ENCODE data around the gene PRKCE. TPM values are rescaled to one million over a fixed set of nuclear protein-coding genes. Genes with fewer than 3 reads are reported as not detected.

Gene PRKCE
- total RNA-seq, 1 donor: 12.5 TPM

DNA sequence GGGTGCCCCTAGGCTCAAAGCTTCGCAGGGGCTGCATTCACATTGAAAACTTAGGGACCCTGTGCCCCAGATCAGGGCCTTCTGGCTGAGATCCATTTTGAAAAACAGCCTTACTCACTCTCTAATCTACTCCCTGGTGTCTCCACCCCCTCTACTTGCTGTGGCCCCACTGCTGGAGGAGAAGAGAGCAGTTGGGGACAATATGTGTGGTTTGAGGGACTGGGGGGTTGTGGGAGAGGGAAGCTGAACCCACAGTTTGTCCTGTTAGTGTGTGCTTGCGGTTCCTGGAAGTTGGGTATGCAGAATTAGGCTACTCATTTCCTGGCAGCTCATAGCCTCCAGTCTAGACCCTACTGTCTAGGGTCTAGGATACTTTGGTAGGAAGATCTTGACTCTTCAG is 211.4 kb downstream of the PRKCE start:
- DNase-seq (ENCODE audit: low read depth): no peak
- TF ChIP-seq, protein P1, sequence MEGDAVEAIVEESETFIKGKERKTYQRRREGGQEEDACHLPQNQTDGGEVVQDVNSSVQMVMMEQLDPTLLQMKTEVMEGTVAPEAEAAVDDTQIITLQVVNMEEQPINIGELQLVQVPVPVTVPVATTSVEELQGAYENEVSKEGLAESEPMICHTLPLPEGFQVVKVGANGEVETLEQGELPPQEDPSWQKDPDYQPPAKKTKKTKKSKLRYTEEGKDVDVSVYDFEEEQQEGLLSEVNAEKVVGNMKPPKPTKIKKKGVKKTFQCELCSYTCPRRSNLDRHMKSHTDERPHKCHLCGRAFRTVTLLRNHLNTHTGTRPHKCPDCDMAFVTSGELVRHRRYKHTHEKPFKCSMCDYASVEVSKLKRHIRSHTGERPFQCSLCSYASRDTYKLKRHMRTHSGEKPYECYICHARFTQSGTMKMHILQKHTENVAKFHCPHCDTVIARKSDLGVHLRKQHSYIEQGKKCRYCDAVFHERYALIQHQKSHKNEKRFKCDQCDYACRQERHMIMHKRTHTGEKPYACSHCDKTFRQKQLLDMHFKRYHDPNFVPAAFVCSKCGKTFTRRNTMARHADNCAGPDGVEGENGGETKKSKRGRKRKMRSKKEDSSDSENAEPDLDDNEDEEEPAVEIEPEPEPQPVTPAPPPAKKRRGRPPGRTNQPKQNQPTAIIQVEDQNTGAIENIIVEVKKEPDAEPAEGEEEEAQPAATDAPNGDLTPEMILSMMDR (IDR thresholded peaks at IDR 0.05; ENCODE audit: insufficient read depth, low read length): no peak
- H3K4me3 ChIP-seq (ENCODE audit: low read depth, low read length): no peak overlapping the region

DNA sequence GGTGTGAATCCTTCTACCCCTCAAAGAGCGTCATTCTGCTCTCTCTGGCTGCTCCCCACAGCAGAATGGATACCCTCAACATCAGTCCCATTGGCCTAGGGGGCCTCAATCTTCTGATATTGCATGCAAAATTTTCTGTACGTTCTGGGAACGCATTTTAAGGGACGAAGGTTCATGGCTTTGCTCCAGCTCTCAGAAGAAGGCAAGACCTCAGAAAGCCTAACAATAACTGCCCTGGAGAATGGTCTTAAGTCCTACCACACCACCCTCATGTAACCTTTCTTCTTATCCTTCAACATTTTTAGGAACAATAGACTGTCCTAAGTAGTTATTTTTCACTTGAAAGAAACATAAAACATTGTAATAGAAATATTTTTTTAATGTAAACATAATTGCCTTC is 212.6 kb downstream of the PRKCE start:
- no peak overlapping the region for H3K4me3 ChIP-seq (ENCODE audit: low read depth, low read length)
- TF ChIP-seq, protein P1 (IDR thresholded peaks at IDR 0.05; ENCODE audit: insufficient read depth, low read length): no peak
- no peak for DNase-seq (ENCODE audit: low read depth)

DNA sequence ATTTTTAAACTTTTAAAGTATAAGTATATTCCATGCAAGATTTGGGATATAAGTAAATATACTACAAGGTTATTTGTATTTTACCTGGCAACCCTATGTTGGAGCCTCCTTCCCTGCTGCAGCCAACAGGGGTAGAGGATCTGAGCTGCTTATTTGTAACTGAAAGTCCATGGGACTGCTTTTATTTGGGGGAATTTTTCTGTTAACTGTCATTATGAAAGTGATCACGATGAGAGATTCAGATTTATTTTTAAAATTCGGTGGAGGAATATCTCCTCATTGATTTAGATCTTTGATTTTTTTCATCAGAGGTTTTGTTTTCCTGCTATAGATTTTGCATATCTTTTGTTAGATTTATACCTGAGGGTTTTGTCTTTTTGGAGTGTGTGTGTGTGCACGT is 215.9 kb downstream of the PRKCE start:
- TF ChIP-seq, protein P1 (IDR thresholded peaks at IDR 0.05; ENCODE audit: insufficient read depth, low read length): no peak
- no peak for DNase-seq (ENCODE audit: low read depth)
- H3K4me3 ChIP-seq (ENCODE audit: low read depth, low read length): no peak overlapping the region

DNA sequence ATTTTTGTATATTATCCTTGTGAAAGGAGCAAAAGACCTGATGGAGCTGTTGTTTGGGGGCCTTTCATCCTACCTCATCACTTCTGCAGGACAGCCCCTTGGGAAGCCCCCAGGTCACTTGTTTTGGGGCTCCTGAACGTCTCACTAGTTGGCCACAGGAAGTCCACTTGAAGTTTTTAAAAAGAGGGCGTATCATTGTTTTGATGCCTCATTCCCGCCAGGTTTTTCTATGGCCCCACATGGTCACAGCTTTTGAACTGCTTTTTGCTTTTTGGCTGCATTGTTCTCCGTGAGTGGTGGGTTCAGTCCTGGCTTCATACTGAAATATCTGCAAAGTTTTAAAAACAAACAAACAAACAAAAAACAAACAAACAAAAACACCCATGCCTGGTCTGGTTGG is 216.3 kb downstream of the PRKCE start:
- DNase-seq (ENCODE audit: low read depth): no peak
- TF ChIP-seq, protein P1 (IDR thresholded peaks at IDR 0.05; ENCODE audit: insufficient read depth, low read length): no peak
- H3K4me3 ChIP-seq (ENCODE audit: low read depth, low read length): no peak overlapping the region

DNA sequence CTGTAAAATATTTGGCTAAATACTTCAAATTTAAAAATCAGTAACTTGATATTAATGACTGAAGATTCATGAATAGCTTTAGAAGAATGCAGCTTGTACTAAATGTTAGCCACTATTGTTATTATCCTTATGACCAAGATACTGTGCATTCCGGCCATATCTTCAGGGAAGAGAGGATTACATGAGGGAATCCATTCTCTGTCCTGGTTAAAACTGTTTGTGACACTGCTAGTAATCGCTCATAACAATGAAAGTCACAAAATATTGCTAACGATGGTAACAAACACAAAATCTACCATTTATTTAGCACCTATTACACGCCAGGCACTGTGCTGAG is 217.7 kb downstream of the PRKCE start:
- TF ChIP-seq, protein P1 (IDR thresholded peaks at IDR 0.05; ENCODE audit: insufficient read depth, low read length): no peak
- no peak overlapping the region for H3K4me3 ChIP-seq (ENCODE audit: low read depth, low read length)
- peak; percentile 46 for DNase-seq (ENCODE audit: low read depth)

DNA sequence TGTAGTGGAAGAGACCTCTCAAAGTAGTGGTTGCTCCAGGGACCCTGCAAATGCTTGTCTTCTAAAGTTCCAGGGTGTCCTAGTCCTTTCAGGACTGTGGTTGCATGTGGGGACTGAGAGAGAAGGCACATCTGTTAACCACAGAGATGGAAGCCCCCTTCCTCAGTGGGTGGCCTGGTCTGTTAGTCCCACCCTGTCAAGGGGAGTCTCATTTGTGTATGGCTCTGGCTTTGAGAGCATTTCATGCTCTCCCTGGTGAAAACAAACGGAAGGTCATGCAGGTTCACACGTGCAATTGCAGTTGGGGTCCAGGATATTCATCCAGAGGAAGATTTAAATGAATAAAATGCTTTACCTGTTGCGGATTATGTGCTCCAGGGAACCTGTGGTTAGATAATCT is 219.6 kb downstream of the PRKCE start:
- H3K4me3 ChIP-seq (ENCODE audit: low read depth, low read length): no peak overlapping the region
- no peak for DNase-seq (ENCODE audit: low read depth)
- TF ChIP-seq, protein P1 (IDR thresholded peaks at IDR 0.05; ENCODE audit: insufficient read depth, low read length): no peak

DNA sequence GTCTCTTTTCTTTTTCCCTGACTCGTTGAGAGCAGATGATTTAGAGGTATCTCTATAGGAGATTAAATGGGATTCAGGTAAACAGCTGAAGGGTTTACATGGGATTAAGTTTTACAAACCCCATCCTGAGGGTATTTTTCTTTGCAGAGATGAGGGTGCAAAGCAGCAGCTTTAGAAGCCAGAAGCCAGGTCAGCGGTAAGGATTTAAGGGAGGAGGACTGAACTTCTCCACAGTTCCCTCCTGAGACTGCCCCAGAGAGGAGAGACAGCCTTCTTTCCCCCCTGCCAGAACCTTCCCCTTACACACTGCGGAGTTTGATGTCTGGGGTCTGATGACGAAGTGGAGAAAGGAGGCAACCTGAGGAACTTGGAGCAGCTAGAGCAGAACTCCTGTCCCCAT is 220.1 kb downstream of the PRKCE start:
- no peak overlapping the region for H3K4me3 ChIP-seq (ENCODE audit: low read depth, low read length)
- DNase-seq (ENCODE audit: low read depth): no peak
- TF ChIP-seq, protein P1 (IDR thresholded peaks at IDR 0.05; ENCODE audit: insufficient read depth, low read length): no peak

Data from fibroblast of the aortic adventitia (primary cell).